Hepatocyte (in vitro differentiated cells): ENCODE results near the gene USP21.

Source experiments
- CTCF ChIP-seq: fragments of 200-600 bp; sonication (generic); IDR thresholded peaks from 2 replicates; pipeline ENCODE4 v1.5.1; 2016; ENCODE audit warnings: antibody characterized with exemption, mild to moderate bottlenecking; ENCODE audit not compliant: poor library complexity
- EZH2phosphoT487 ChIP-seq: fragments of 200-600 bp; sonication (generic); IDR thresholded peaks from one replicate; pipeline ENCODE4 v1.6.1; 2018; ENCODE audit warnings: antibody characterized with exemption, mild to moderate bottlenecking, low read depth, moderate library complexity; ENCODE audit not compliant: unreplicated experiment, severe bottlenecking

- no peak for TF ChIP-seq EZH2phosphoT487
- TF ChIP-seq CTCF, result no peak
Measured at GRCh38 chr1:161207173-161207572, 47.9 kb downstream of the USP21 start.
